NCI-H524 (cell line): Measurements from ENCODE around the gene HS6ST1.
"Not testable (repeated sequence)": the region's sequence is repeated elsewhere in the genome, so short reads cannot be mapped to it uniquely, and the experiment has no call there.

ENCODE experiments used
- DNase-seq, 2 experiments: peaks; one replicate each; lab custom pipeline; 2025; lab: John Stamatoyannopoulos, UW

HS6ST1 gene

DNA sequence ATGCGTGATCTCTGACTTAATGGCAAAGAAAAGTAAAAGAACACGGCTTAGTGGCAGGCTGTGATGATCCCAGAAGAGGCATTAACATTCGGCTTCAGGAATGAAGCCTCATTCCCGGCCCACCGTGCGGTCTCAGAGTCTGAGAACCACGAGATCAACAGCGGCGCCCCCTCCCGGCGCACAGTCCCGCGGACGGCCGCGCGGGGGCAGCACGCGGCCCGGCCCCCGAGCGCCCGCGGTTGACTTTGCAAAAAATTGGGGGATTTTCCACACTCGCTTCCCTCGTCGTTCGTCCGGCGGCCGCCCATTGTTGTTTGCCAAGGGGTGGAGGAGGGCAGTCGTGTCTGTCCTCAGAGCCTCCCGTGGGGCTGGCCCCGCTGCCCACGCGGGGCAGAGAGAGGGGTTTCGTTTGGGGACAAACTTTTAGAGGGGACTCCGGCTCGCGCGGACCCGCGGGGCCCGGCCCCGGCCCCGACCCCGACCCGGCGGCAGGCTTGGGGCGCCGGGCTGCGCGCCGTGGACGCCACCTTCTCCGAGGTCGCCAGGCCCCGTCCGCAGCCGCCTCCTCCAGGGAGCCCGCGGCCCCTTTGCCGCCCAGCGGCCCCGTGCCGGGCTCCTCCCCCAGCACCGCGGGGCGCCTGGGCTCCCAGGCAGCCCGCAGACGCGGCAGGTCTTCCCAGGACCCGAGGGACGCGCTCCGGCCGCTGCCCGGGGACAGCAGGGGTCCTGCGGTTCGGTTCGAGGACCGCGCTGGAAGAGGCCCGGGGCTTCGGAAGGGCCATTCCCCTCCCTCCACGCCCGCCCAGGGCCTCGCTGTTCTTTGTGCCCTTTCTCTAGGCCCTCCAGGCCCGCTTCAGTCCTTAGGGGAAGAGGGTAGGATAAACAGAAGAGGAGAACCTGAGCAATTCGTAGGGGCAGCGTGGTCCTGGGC lies 3.4 kb upstream of the HS6ST1 start:
- peak; percentile 63 to 78 for DNase-seq

DNA sequence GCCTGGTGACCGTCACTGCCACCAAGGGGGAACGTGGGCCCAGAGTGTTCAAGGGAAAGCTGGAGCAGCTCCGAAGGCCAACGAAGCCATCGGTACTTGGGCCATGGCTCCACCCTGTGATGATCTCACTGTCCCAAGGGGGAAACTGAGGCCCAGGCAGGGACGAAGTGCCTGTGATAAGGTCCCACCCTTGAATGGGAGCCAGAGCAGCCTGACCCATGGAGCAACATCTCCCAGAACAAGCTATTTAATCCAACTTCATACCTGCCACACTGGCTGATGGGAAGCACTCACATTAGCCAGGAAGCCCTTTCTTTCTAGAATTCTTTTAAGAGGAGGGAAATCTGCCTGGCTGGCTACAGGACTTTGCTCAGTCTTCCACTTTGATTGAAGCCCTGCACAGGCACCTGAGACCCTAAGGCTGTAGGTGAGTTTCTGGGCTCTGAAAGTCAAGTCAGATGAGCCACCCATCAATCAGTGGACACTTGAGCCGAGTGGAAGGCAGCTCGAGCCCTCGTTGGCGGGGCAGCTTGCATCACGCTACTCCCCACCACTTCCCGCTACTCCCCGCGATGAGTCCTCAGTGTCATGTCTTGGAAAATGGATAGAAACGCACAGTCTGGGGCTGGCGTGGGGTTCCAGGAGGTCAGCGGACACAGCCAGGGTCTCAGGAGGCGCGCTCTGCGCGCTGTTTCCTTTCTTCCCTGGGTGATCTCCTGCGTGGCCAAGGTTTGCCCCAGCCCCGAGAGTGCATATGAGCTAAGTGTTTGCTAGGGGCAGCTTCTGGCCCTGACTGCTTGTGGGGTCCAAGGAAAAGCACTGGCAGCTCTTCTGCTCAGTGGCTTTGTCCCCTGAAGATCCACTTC lies 2.5 kb upstream of the HS6ST1 start:
- DNase-seq: peak in 1 of 2 experiments; percentile 17

- DNase-seq: no peak
Observed at GRCh38 chr2:128320192-128320905, 1.7 kb upstream of the HS6ST1 start.

DNA sequence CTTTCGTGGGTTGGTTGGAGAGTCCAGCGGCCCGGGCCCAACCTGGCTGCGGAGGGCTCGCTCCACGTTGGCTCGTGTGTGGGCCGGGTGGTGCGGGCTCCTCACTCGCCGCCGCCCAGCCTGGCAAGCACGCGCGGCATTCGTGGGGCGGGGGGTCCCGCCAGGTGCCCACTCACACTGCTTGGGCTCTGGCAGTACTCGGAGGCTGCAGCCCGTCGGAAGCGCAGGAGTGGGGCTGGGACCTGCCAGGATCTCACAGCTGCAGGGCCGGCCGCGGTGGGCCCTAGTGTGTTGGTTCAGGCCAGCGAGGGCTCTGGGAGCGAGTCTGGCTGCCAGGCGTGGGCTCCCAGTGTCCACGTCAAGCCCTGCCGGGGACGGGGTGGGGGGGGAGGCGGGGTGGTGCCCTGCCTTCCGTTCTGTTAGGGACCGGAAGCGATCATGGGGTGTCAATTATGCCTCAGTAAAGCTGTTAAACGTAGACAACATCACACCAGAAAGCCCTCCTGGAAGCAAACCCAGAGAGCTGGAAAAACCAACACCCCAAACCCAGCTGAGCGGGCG lies 1.0 kb upstream of the HS6ST1 start:
- DNase-seq: no peak

GRCh38 chr2:128318245-128318644 lies 423 bp downstream of the HS6ST1 start:
- DNase-seq: peak in 1 of 2 experiments; percentile 14

DNA sequence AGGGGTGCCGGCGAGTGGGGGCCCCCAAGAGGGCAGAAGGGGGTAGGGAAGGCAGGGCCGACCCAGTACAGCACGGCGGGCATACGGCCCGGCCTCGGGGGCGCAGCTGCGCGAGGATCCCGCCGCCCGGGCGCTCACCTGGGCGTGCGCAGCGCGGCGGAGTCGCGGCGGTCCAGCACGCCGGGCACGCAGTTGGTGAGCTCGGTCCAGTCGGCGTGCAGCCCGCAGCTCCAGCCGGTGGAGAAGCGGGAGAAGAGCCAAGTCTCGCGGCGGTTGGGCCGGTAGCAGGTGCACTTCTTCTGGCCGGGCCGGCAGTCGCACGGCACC lies 806 bp downstream of the HS6ST1 start:
- not testable (repeated sequence) for DNase-seq

GRCh38 chr2:128317181-128317898 lies 1.3 kb downstream of the HS6ST1 start:
- DNase-seq: peak in 1 of 2 experiments; percentile 19

GRCh38 chr2:128316777-128317180 lies 1.9 kb downstream of the HS6ST1 start:
- no peak for DNase-seq

- DNase-seq: no peak
Observed at GRCh38 chr2:128315829-128316776, 2.6 kb downstream of the HS6ST1 start.

DNA sequence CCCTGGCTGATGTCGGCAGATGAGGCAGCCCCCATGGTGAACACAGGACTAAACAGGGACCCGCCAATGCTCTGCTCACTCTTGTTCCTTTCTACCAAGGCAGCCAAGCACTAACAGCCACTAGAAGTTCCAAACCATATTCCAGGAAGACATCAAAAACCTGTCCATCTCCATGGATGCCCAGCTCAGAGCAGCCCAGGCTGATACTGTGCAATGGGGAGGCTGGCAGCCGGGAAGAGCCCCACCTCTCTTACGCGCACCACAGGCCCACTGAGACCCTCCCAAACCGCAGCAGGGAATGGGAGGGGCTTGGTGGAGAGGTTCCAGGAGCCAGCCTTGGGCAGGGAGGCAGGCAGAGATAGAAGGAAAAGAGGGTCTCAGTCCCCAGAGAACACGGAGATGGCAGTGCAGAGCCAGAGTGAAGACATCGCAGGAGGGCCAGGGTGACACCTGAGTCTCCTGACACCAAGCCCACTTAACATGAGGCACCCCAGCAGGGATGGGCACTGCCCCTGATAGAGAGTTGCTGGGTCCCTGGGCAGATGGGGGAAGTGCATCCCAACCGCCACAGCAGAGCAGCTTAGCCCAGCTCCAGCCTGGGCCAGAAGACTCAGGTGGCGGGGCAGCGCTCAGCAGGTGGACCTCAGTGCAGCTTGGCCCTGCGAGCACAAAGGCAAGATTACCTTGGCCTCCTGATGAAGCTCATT lies 3.4 kb downstream of the HS6ST1 start:
- peak in 1 of 2 experiments; percentile 19 for DNase-seq

DNA sequence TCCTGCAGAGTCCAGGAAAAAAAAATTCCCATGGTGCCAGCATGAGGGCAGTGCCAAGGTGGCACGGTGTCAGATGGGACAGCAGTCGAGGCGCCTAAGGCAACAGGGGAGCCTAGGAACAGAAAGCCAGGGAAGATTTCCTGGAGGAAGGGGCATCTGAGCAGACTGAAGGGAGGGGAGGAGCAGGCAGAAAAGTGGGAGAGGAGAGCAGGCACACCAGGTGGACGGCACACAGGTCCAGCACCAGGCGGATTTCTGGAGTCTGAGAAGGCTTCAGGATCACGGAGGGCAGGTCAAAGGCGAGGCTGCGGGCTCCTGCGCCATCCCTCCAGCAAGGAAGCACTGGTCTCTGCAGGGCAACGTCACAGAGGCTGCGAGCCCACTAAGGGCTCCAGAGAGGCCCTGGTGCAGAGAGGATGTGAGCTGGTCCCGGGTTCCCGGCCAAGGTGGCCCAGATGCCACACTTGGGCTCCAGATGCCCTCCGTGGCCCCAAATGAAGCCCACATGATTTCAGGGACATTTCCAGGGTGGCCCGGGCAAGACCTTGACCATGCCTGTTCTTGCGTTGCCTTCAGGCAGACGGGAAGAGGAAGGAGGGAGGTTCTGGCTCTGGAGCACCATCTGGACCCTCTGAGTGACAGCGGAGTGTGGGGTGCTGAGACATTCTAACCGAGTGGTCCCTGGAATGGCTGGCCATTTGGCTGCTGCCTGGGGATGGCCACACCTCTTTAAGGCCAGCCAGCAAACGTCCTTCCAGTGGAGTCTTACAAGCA lies 4.1 kb downstream of the HS6ST1 start:
- no peak for DNase-seq

- DNase-seq: peak in 1 of 2 experiments; percentile 44
Observed at GRCh38 chr2:128313931-128314347, 4.7 kb downstream of the HS6ST1 start.

DNA sequence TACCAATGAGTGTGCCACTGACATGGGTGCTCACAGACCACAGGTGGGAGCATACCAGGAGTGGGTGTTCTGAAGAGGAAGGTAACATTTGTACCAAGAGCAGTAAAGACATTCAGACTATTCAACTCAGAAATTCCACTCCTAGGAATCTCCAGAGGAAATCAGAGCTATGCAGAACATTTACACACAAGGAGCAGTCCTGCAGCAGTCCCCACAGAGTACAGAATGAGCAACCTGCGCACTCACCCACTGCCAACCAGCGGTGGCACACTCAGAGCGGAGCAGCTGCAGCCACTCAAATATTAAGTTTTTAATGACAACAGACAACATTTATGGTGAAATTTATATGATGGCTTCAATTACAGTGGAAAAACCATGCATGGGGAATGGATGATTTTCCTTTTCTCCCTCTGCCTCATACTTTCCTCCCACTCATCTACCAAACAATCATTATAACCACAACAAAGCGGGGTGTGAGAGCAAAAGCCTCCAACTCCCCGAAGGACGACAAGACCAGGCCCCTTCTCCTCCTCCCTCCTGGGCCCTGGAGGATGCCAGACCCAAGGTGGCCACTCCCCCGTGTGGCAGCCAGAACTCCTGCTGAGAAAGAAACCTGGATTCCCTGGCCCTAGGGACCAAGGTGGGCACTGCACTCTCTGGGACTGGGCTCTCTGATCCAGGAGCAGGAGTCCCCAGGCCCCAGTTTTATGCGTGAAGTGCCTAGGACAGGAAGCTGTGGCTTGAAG lies 5.4 kb downstream of the HS6ST1 start:
- DNase-seq: peak; percentile 10 to 52

GRCh38 chr2:128312411-128312810 lies 6.3 kb downstream of the HS6ST1 start:
- no peak for DNase-seq

DNA sequence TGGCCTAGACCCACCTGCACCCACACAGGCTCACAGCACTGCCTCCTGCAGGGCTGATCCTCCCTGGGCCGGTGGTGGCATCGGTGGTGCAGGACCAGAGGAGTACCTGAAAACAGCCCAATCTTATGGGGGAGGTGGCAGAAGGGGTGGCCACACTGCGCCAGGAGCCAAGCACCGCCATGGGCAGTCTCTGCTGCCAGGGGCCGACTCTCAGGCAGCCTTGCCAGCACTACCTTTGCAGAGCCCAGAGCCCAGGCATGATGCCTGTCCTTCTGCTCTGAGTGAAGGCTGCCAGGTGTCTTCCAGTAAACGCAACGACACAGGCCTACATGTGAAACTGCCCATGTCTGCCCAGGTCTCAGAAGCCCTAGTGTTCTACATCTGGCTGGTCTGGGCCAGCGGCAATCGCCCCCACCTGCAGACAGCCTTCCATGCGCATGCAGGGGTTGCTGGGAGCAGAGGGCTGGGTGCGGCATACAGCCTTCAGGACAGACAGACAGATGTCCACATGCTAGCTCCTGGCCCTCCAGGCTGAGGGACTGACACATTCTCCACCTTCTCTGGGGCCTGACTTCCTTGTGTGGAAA lies 6.8 kb downstream of the HS6ST1 start:
- DNase-seq: no peak

- DNase-seq: no peak
Observed at GRCh38 chr2:128311216-128311754, 7.4 kb downstream of the HS6ST1 start.

DNA sequence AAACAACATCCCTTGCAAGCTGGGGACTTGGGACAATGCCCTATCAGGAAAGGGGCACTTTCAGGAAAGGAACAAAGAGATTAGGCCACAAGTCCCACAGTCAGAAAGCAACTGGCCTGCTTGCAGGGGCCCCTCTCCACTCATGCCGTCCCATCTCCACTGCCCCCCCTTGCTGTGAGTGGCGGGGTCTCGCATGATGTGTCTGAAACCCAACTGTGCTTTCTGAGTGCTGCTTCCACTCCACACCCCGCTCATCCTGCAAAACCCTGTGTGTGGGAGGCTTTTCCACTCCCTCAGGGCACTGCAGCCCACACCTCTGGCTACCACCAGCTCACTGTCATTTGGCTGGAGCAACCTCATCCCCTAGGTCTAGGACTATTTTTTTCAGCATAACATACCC lies 7.9 kb downstream of the HS6ST1 start:
- DNase-seq: no peak
